ENCODE data around the gene SPIRE1.

The SPIRE1 gene

GRCh38 chr18:12435867-12436266, 222.0 kb downstream of the SPIRE1 start:
- no peak overlapping the region for H3K4me3 ChIP-seq (ENCODE audit: low read length)
- no peak for DNase-seq (ENCODE audit: low read depth)
- no peak for TF ChIP-seq CTCF (conservative IDR thresholded peaks at IDR 0.05; ENCODE audit: low read depth, low read length)

DNA sequence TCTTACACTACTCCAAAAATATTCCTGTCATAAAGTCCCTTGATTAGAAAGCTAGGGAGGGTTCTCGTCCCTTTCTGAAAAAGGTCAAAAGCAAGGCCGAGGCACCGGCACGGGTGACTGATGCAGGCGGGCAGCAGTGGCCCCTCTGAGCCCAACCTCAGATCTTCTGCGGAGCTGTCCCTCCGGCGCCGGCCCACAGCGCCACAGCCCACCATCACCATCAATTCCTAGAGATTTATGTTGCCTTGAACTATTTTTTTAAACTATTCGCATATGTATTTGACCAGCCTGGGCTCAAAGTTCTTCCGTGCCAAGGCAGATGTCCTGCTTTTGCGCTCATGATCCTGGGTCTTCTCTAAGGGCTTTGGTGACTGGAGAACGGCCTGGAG, 223.4 kb downstream of the SPIRE1 start:
- TF ChIP-seq CTCF (conservative IDR thresholded peaks at IDR 0.05; ENCODE audit: low read depth, low read length), result no peak
- no peak overlapping the region for H3K4me3 ChIP-seq (ENCODE audit: low read length)
- no peak for DNase-seq (ENCODE audit: low read depth)

- no peak for TF ChIP-seq CTCF (conservative IDR thresholded peaks at IDR 0.05; ENCODE audit: low read depth, low read length)
- DNase-seq (ENCODE audit: low read depth), result no peak
Measured at GRCh38 chr18:12433829-12434540, 223.9 kb downstream of the SPIRE1 start.

DNA sequence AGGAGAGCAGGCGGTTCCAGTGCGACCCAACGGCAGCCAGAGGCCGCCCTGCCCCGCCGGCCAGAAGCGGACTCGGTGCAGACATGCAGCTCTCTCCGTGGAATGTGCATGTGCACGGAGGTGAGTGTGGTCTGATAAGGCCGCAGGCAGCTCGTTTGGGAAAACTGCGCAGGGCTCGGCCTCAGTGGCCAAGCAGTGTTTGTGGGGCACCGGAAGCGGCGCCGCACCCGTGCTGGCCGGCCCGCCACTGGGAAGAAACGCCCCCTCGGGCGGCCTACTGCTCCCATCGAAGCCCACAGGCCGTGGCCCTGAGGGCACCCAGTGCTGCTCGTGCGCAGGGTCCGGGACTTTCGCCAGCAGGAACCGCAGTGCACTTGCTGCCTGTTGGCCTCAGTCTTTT, 225.0 kb downstream of the SPIRE1 start:
- no peak overlapping the region for H3K4me3 ChIP-seq (ENCODE audit: low read length)
- no peak for TF ChIP-seq CTCF (conservative IDR thresholded peaks at IDR 0.05; ENCODE audit: low read depth, low read length)
- DNase-seq (ENCODE audit: low read depth), result no peak

More at GRCh38 chr18:12433829-12434540, 223.9 kb downstream of the SPIRE1 start:
- H3K4me3 ChIP-seq (ENCODE audit: low read length), result no peak overlapping the region

- no peak for DNase-seq (ENCODE audit: low read depth)
- TF ChIP-seq CTCF (conservative IDR thresholded peaks at IDR 0.05; ENCODE audit: low read depth, low read length), result no peak
- no peak overlapping the region for H3K4me3 ChIP-seq (ENCODE audit: low read length)
Measured at GRCh38 chr18:12432196-12432595, 225.7 kb downstream of the SPIRE1 start.

DNA sequence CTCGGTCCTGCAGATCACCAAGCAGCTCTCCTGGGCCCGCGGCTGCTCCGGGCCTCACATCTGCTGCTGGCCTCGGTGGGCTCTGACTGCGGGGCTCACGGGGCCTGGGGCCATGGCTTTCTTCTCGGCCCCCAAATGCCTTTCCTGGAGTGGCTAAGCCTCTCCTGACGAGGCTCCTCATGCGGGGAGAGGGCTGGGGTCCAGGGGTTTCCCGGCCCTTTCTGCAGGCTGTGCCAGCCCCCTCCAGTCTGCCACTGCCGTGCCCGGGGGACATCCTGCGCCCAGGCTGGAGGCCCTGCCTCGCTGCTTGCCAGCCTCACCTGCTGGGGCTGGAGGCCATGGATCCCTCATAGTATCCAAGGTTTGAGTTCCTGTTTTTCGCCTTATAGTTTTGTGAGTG, 226.3 kb downstream of the SPIRE1 start:
- no peak overlapping the region for H3K4me3 ChIP-seq (ENCODE audit: low read length)
- no peak for DNase-seq (ENCODE audit: low read depth)
- TF ChIP-seq CTCF (conservative IDR thresholded peaks at IDR 0.05; ENCODE audit: low read depth, low read length), result no peak
